Measurements from ENCODE around the gene SHC1. TPM values are rescaled to one million over a fixed set of nuclear protein-coding genes. Genes with fewer than 3 reads are reported as not detected.
"Not testable (repeated sequence)": the region's sequence is repeated elsewhere in the genome, so short reads cannot be mapped to it uniquely, and the experiment has no call there.

SHC1 gene
- total RNA-seq, 1 donor from 2014 or later = 176 TPM

DNA sequence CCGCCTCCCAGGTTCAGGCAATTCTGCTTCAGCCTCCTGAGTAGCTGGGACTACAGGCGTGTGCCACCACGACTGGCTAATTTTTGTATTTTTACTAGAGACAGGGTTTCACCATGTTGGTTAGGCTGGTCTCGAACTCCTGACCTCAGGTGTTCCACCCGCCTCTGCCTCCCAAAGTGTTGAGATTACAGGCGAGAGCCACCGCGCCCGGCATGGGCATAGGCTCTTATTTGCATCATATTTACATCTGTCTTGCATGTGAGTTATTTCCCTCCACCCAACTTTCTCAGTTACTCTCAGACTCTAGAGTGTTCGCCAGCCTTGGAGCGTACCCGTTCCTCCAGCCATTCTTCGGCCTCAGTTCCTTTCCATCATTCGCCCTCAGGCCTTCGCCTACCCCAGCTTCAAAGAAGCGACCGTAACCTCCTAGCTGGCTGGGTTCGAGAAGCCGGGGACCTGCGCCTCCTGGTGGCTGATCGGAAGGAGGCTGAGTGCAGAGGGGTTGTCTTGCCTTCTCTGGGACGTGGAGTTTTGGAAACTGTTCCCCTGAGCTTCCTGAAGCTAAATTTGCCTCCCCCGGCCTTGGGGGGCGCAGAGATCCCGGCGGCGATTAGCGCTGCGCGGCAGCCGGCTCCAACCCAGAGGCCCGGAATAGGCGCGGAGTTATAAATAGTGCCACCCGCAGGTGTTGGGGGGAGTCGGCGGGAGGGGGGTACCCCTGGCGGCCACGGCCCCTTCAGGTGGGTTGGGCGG is 28.4 kb upstream of the SHC1 start:
- Histone ChIP-seq H3K36me3 (ENCODE audit: control insufficient read depth, insufficient read depth, low read length) (no peaks in the 10 kb centered on the region), H3K27me3 (ENCODE audit: control insufficient read depth, insufficient read depth, low read length) (no peaks in the 10 kb centered on the region), H3K4me3 (ENCODE audit: low read depth, low read length) (peak overlapping the region; percentile 1)
- no peak for DNase-seq (ENCODE audit: low read depth)
- peak; percentile 93 for TF ChIP-seq CTCF (IDR thresholded peaks at IDR 0.05; ENCODE audit: insufficient read depth, low read length, poor library complexity, severe bottlenecking)

GRCh38 chr1:154998201-154998780 is 27.7 kb upstream of the SHC1 start:
- H3K4me3 ChIP-seq (ENCODE audit: low read depth, low read length) = no peak overlapping the region
- H3K27me3 ChIP-seq (ENCODE audit: control insufficient read depth, insufficient read depth, low read length) = no peaks in the 10 kb centered on the region
- no peak for DNase-seq (ENCODE audit: low read depth)
- TF ChIP-seq CTCF (IDR thresholded peaks at IDR 0.05; ENCODE audit: insufficient read depth, low read length, poor library complexity, severe bottlenecking) = peak; percentile 5
- no peaks in the 10 kb centered on the region for H3K36me3 ChIP-seq (ENCODE audit: control insufficient read depth, insufficient read depth, low read length)

DNA sequence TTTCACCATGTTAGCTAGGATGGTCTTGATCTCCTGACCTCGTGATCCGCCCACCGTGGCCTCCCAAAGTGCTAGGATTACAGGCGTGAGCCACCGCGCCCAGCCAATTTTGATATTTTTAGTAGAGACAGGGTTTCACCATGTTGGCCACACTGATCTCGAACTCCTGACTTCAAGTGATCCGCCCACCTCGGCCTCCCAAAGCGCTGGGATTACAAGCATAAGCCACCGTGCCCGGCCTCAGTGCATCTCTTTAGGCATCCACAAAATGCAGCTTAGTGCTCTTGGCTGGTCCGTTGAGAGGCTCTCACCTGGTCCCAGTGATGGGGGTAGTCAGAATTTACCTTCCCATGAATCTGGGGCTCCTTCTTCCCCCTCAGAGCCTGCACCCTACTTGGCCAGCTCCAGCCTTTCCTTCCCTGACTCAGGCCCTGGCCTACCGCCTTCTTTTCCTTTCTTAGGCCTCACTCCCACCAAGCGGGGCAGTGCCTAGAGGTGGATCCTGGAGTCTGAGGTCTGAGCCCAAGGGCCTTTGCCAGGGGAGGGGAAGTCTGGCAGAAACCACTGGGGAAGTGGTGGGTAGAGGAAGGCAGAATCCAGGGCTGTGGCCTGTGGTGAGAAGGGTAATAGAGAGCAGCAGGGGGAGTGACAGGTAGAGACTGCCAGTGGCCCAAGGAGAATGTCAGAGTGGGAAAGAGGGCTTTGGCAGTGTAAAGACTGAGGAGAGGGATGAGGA is 26.6 kb upstream of the SHC1 start:
- DNase-seq (ENCODE audit: low read depth) = no peak
- no peak for TF ChIP-seq CTCF (IDR thresholded peaks at IDR 0.05; ENCODE audit: insufficient read depth, low read length, poor library complexity, severe bottlenecking)
- Histone ChIP-seq H3K36me3 (ENCODE audit: control insufficient read depth, insufficient read depth, low read length) (no peaks in the 10 kb centered on the region), H3K27me3 (ENCODE audit: control insufficient read depth, insufficient read depth, low read length) (no peaks in the 10 kb centered on the region), H3K4me3 (ENCODE audit: low read depth, low read length) (no peak overlapping the region)

DNA sequence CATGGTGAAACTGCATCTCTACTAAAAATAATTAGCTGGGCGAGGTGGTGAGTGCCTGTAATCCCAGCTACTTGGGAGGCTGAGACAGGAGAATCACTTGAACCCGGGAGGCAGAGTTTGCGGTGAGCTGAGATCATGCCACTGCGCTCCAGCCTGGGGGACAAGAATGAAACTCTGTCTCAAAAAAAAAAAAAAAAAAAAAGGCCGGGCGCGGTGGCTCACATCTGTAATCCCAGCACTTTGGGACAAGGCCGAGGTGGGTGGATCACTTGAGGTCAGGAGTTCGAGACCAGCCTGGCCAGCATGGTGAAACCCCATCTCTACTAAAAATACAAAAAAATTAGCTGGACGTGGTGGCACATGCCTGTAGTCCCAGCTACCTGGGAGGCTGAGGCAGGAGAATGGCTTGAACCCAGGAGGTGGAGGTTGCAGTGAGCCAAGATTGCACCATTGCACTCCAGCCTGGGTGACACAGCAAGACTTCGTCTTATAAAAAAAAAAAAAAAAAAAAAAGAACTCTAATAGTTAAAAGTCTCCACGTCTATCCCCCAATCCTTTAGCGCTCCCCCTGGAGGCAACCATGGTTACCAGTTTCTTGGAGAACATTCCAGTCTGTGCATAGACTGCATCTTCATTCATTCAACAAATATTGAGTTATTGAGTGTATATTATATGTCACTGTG is 24.9 kb upstream of the SHC1 start:
- DNase-seq (ENCODE audit: low read depth); H3K27me3 ChIP-seq (ENCODE audit: control insufficient read depth, insufficient read depth, low read length); H3K4me3 ChIP-seq (ENCODE audit: low read depth, low read length); H3K36me3 ChIP-seq (ENCODE audit: control insufficient read depth, insufficient read depth, low read length): not testable (repeated sequence)
- TF ChIP-seq CTCF (IDR thresholded peaks at IDR 0.05; ENCODE audit: insufficient read depth, low read length, poor library complexity, severe bottlenecking) = peak; percentile 45

GRCh38 chr1:154994591-154994990 is 24.0 kb upstream of the SHC1 start:
- H3K4me3 ChIP-seq (ENCODE audit: low read depth, low read length) = no peak overlapping the region
- no peak for DNase-seq (ENCODE audit: low read depth)
- no peak for TF ChIP-seq CTCF (IDR thresholded peaks at IDR 0.05; ENCODE audit: insufficient read depth, low read length, poor library complexity, severe bottlenecking)
- H3K27me3 ChIP-seq (ENCODE audit: control insufficient read depth, insufficient read depth, low read length) = no peaks in the 10 kb centered on the region
- no peaks in the 10 kb centered on the region for H3K36me3 ChIP-seq (ENCODE audit: control insufficient read depth, insufficient read depth, low read length)
